Measurements from ENCODE around the gene SHTN1. TPM values are rescaled to one million over a fixed set of nuclear protein-coding genes. Genes with fewer than 3 reads are reported as not detected.

The SHTN1 gene
- total and polyA plus RNA-seq, 8 donors: 7.4 to 49.1 (median 15.7) TPM

GRCh38 chr10:116970050-116970449, 34.9 kb downstream of the SHTN1 start:
- intact Hi-C loops (cut with DNase I; ENCODE audit: low total_unique reads): no loop called here
- H3K27ac ChIP-seq: no peak overlapping the region
- no peaks in the 10 kb centered on the region for H3K27me3 ChIP-seq
- no peaks in the 10 kb centered on the region for H3K4me1 ChIP-seq
- H3K9me3 ChIP-seq: no peaks in the 10 kb centered on the region
- peaks cover 0 to 29% (median 23%) of the 10 kb centered on the region in 4 donors for H3K36me3 ChIP-seq
- DNase-seq: no peak
- 93 to 98% (median 98%) methylated on average over 5 of the region's 5 CpGs for WGBS, 5 donors
- no peak for TF ChIP-seq POLR2A (IDR thresholded peaks at IDR 0.05)
- no peak for TF ChIP-seq POLR2AphosphoS5 (IDR thresholded peaks at IDR 0.05)
- no peak for TF ChIP-seq EP300 (IDR thresholded peaks at IDR 0.05)
- TF ChIP-seq CTCF (IDR thresholded peaks at IDR 0.05): no peak
- no peak overlapping the region for H3K4me3 ChIP-seq

GRCh38 chr10:116968331-116968730, 36.7 kb downstream of the SHTN1 start:
- 81 to 96% (median 90%) methylated on average over 3 of the region's 3 CpGs for WGBS, 5 donors
- Histone ChIP-seq H3K27me3 (no peaks in the 10 kb centered on the region), H3K36me3 (peaks cover 0 to 35% (median 23%) of the 10 kb centered on the region in 4 donors), H3K4me1 (no peaks in the 10 kb centered on the region), H3K27ac (no peak overlapping the region), H3K4me3 (no peak overlapping the region), H3K9me3 (no peaks in the 10 kb centered on the region)
- no peak for TF ChIP-seq EP300 (IDR thresholded peaks at IDR 0.05)
- no peak for TF ChIP-seq CTCF (IDR thresholded peaks at IDR 0.05)
- no peak for TF ChIP-seq POLR2A (IDR thresholded peaks at IDR 0.05)
- TF ChIP-seq POLR2AphosphoS5 (IDR thresholded peaks at IDR 0.05): no peak
- no peak for DNase-seq
- intact Hi-C loops (cut with DNase I; ENCODE audit: low total_unique reads): no loop called here

GRCh38 chr10:116961406-116962251, 43.4 kb downstream of the SHTN1 start:
- H3K4me1 ChIP-seq: no peaks in the 10 kb centered on the region
- no peak overlapping the region for H3K4me3 ChIP-seq
- peaks cover 0 to 20% (median 7%) of the 10 kb centered on the region in 4 donors for H3K36me3 ChIP-seq
- WGBS, 5 donors: 79 to 85% (median 81%) methylated on average over 9 of the region's 9 CpGs
- TF ChIP-seq EP300 (IDR thresholded peaks at IDR 0.05) (no peak), POLR2AphosphoS5 (IDR thresholded peaks at IDR 0.05) (no peak), CTCF (IDR thresholded peaks at IDR 0.05) (no peak), POLR2A (IDR thresholded peaks at IDR 0.05) (no peak)
- no peak overlapping the region for H3K27ac ChIP-seq
- intact Hi-C loops (cut with DNase I; ENCODE audit: low total_unique reads): no loop called here
- DNase-seq: peak in 1 of 2 donors; percentile 17
- H3K27me3 ChIP-seq: no peaks in the 10 kb centered on the region
- no peaks in the 10 kb centered on the region for H3K9me3 ChIP-seq

GRCh38 chr10:116960066-116960776, 44.8 kb downstream of the SHTN1 start:
- DNase-seq: no peak
- WGBS, 5 donors: 75 to 95% (median 92%) methylated on average over 5 of the region's 5 CpGs
- Histone ChIP-seq H3K9me3 (no peaks in the 10 kb centered on the region), H3K4me3 (no peak overlapping the region), H3K27ac (no peak overlapping the region), H3K4me1 (no peaks in the 10 kb centered on the region), H3K36me3 (peaks cover 0 to 7% (median 2%) of the 10 kb centered on the region in 4 donors), H3K27me3 (no peaks in the 10 kb centered on the region)
- intact Hi-C loops (cut with DNase I; ENCODE audit: low total_unique reads): no loop called here
- no peak for TF ChIP-seq EP300 (IDR thresholded peaks at IDR 0.05)
- TF ChIP-seq CTCF (IDR thresholded peaks at IDR 0.05): no peak
- TF ChIP-seq POLR2AphosphoS5 (IDR thresholded peaks at IDR 0.05): no peak
- no peak for TF ChIP-seq POLR2A (IDR thresholded peaks at IDR 0.05)

All from stomach (tissue), 9 donors.